ENCODE data around the gene LDLRAD2.

- no peak for TF ChIP-seq REST (IDR thresholded peaks at IDR 0.05; ENCODE audit: insufficient replicate concordance, low read depth)
- TF ChIP-seq CTCF (IDR thresholded peaks at IDR 0.05; ENCODE audit: insufficient read depth, low read length) = no peak
- TF ChIP-seq POLR2AphosphoS5 (IDR thresholded peaks at IDR 0.05; ENCODE audit: low read depth) = no peak
- no peak for TF ChIP-seq SPI1 (IDR thresholded peaks at IDR 0.05; ENCODE audit: borderline replicate concordance, low read depth)
- TF ChIP-seq GABPA (IDR thresholded peaks at IDR 0.05; ENCODE audit: low read depth) = no peak
Observed at GRCh38 chr1:21766210-21766609, 45.9 kb upstream of the LDLRAD2 start.
